HG03135 (cell line): ENCODE measurements around the gene NEGR1.

Experiments
- ATAC-seq: cut with Tn5 transposase; IDR thresholded peaks from one replicate; pipeline ENCODE4 v1.9.1; 2021; ENCODE audit warnings: mild to moderate bottlenecking, moderate library complexity; ENCODE audit not compliant: unreplicated experiment

NEGR1 gene

DNA sequence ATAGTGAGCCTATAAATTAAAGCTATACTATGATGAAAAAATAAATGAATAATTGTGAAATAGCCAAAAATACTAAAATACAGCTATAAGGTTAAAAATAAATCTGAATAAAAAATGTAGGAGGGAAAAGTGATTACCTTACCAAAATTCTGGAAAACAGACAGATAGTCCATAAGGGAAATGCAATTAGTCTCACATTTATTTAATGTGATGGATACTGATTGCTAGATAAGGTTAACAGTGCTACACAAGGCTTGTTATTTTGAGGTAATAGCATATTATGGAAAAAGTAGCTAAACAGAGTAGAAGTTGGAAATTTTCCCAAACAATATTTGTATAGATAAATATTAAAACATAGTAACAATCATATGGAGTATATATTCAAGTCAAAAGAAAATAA lies 413.0 kb downstream of the NEGR1 start:
- no peak for ATAC-seq

DNA sequence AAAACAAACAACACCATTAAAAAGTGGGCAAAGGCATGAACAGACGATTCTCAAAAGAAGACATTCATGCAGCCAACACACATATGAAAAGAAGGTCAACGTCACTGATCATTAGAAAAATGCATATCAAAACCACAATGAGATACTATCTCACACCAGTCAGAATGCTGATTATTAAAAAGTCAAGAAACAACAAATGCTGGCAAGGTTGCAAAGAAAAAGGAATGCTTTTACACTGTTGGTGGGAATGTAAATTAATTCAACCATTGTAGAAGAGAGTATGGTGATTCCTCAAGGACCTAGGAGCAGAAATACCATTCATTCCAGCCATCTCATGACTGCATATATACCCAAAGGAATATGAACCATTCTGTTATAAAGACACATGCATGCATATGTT lies 419.6 kb downstream of the NEGR1 start:
- ATAC-seq, result no peak

DNA sequence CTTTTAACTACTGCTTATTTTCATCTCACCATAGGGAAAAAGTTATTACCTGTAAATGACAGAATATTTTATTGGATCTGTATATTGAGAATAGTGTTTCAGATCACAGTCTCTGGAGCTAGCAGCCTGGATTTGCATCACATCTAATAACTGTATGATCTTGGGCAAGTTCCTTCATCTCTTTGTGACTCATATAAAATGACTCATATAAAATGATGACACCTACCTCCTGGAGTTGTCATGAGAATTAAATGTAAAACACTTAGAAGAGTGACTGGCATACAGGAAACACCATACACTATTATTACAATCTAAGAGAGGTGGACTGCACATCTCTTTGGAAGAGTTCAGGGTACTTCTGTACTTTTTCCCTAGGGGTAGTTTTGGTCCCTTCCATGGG lies 421.3 kb downstream of the NEGR1 start:
- no peak for ATAC-seq

DNA sequence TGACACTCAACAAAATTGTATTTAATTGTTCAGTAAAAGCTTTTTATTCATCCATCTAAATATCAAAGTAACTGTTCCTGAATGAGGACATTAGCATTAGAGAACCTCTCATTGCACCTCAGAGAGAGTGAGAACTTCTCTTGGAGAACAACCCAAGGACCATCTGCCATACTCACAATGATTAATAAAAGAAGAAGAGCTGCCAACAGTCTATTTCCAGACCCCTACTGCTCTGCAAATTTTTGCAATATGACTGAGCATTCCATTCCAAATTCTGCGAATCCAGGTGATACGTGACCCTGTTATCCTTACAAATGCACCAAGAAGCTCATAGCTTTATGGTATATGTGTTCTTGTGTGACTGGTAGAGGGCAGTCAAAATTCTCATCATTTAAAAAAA lies 422.5 kb downstream of the NEGR1 start:
- ATAC-seq, result no peak

DNA sequence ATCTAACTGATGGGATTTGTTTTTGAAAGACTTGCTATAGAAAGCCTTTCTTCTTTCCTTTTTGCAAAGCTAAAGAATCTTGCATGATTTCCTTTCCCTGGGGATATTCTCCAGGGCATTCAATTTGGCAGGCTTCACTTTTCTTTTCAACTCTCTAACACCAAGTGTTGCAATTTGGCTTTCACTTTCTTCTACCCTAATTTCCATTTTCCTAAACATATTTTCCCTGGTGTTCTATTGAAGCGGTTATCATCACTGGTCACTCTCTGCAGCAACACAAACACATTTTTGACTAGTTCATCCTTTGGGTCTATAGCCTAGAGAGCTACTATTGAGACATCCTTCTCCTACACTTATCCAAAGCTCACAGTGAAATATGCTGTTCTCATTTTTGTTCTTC lies 424.5 kb downstream of the NEGR1 start:
- no peak for ATAC-seq

DNA sequence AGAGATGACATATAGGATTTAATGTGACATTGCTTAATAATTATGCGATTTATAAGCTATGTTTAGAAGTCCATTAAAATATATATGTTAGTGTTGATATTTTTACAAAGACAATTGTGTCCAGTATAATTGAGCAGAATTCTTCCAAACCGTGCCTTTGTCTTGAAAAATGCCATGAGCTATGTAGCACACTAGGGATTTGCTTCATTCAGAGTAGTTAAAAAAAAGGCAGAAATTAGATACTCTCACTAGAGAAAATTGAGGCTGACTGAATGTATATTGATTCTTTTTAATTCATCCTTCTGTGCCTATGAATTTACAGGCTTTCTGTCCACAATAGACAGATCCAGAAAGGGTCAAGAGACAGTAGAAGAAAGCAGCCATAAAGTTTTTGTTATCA lies 429.0 kb downstream of the NEGR1 start:
- ATAC-seq, result no peak

DNA sequence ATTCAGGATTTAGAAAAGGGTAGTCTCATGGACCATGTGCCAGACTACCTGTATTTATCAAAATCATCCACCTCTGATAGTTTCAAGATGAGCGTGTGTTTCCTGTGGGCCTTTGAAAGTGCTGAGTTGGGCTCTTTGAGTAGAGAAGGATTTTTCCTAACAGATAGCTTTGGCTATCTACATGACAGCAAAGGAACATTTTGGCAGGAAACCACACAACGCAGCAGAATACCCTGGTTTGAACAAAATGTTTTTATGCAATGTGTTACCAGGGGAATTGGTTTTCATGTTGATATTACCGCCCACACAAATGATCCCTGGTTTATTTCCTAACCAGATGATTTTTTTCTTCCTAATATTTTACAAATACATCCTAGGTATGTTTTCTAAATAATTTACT lies 431.4 kb downstream of the NEGR1 start:
- no peak for ATAC-seq

DNA sequence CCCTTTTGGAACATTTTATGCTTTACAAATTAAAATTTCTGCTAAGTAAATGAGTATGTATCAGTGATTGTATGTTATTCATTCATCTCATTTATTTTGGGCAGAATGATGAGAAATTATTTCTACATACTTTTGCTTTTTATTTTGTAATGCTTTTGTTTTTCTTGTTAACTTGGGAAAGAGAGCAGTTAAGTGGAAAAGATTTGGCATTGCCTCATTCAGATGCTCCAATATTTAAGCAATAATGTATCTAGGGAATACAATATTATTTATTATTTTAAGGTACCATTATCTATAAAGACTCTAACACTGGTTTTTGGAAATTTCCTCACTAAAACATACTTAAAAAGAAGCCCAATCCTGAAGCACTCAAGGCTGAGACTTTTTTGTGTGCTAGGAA lies 431.8 kb downstream of the NEGR1 start:
- no peak for ATAC-seq

DNA sequence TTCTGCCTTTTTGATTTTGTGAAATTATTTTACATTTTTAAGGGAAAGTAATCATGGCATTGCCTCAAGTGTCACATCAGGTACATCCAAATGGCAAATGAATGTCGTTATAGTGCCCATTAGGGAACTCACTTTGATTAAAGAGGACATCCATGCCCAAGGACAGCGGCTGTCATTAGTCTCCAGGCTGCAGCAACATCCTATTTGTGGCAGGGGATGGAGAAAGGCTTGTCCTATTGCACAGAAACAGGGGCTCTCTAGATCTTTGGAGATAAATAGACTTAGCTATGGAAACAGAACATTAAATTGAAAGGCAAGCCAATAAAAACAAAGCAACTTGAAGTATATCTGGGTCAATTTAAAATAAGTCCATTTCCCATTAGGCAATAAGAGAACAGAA lies 439.3 kb downstream of the NEGR1 start:
- ATAC-seq, result no peak

DNA sequence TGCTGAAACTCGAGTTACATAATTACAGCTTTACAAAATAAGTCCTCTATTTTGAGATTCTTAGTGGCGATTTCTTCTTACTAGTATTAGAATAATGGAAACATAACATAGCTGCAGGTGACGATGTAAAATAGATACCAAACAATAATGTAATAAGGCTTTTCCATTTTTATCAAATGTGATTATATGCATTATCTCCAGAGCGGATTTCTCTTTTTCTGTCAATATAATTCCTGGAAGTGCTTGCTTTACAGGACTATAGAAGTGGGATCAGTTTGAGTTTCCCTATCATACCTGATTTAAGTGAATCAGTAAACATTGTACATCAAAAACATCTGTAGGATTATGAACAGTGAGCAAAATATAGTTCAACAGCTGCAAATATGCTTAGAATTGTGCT lies 442.5 kb downstream of the NEGR1 start:
- no peak for ATAC-seq

DNA sequence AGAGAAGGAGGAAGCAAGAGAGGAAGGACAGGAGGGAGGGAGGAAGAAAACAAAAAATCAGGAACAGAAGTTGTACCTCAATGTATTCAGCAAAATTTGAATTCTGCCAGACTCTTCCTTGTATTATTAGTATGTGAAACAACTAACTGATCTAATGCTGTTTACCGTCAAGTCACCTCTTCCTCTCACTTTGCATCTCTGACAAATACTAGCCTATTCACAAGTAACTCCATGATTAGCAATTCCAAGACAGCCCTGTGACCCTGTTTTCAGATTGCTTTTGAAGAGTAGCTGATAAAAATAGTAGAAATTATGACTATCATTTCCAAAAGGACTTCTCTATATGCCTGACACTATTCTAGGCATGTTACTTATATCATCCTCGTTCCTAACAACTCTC lies 445.4 kb downstream of the NEGR1 start:
- ATAC-seq, result no peak

DNA sequence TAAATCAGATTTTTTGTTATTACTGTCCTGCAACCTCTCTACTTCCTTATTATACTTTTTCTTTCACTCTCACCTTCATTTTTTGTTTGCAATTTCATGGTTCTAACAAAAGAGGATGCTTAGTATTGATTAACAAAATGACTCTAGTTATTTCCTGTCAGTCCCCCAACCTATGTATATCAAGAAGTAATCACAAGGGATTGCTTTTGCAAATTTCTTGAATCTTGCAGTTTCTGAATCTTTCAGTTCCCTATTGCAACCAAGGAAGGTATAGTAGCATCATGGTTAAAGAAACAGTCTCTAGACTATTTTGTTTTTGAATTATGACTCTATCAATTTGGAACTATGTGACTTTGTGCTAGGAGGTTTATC lies 446.9 kb downstream of the NEGR1 start:
- ATAC-seq, result peak; percentile 79

DNA sequence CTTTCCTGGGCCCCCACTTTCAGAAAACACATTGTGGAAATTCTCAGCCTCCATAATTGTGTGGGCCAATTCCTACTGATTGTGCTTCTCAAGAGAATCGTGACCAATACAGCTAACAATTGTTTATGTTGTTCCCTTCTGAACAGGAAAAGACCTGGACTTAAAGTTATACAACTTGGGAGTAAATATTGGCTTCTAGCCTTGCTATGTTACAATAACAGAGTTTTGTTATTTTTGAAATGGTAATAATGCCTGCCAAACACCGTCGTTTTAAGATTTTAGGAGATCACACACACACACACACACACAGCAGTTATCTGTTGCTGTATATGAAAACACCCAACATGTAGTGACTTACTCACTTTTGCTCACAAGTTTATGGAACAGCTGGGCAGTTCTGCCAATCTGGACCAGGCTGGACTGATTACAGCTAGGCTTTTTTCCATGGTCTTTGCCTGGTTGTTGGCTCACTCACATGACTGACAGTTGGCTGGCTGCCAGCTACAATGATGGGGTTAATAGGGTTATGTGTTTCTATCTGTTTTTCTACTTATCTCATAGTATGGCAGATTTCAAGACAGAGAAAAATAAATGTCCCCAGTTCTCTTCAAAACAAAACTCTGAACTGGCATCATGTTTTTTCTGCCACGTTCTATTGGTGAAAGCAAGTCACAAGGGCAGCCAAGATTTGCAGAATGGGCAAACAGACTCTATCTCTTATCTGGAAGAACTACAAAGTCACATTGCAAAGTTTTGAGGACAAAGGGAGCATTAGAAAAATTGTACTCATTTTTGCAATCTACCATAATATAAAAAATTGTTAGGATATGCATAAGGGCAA lies 447.5 kb downstream of the NEGR1 start:
- ATAC-seq, result no peak

DNA sequence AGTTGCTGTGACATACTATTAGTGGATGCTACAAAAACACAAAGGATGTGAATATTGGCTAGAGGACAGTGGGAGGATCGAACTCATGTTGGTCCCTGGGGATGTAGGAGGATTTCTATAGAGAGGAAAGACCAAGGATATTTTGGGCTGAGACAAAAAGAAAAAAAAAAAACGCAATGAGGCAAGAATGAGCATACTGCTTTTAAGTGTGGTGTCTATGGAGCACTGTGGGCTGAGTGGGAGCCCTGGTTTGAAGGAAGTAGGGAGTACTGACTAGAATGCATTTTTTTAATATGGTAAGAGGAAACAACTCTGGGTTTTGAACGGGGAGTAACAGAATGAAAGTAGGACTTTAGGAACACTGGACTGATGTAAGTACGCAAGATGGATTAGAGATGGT lies 450.7 kb downstream of the NEGR1 start:
- no peak for ATAC-seq

DNA sequence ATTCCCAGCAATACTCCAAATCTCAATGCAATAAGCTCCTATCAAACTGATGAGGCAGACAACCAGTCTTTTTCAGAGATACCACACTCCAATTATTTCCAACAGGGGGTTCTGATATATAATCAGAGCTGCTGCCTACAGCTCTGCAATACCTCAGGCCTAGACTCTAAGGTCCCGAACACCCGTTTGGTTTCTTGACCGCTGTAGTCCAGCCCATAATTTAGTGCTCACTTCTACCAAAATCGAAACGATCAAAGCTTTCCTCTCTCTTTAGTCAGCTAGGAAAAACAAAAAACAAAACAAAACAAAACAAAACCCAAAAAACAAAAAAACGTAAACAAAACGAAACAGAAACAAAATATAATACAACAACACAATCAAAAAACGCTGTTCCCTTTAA lies 453.0 kb downstream of the NEGR1 start:
- ATAC-seq, result no peak

DNA sequence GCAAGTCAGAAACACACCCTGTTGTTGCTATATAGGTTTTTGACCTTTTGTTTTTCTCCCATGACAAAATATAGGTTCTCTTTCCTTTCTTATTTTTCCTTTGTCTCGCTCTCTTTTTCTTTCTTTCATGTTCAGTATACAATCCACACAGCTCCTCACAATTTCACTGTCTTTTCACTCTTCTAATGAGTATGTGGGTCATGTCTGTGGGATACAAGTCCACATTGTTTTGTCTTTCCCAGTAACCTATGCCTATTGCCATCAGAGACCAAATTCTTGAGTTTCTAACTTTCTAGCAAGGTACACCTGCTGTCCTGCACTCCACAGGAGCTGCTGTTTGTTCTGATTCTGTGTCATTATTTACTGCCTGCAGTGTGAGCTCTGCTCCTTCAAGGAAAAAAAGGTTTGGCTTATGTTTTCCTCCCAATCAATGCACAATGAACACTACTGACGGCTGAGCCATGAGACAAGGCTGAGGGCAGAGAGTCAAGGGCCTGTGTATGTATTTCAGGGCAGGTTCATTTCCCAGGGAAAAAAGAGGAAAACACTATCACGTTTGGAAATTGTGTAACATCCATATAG lies 453.8 kb downstream of the NEGR1 start:
- no peak for ATAC-seq

DNA sequence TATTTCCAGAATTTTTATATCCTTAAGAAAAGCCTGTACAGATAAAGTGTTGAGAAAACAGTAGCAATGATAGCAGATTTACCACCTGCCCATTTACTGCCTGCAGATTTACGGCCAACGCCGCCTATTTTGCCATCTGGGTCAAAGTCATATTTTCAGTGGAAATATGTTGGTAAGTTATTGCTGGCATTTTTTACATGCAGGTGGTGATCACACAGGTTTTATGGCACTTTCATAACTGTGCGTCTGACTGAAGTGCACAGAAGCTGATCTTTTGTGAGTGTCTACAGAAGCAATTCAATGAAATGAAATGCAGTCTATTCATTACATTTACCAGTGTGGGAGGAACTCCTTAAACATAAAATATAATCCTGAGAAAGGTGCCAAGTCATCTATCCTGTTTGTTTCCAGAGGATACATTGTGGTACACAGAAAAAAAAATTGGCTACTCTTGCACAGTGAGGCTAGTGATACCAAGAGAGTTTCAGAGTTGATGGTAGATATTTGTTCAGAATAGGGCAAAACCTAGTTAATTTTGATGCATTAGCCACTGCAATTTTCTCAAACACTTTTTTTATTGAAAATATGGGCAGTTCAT lies 458.5 kb downstream of the NEGR1 start:
- ATAC-seq, result no peak

DNA sequence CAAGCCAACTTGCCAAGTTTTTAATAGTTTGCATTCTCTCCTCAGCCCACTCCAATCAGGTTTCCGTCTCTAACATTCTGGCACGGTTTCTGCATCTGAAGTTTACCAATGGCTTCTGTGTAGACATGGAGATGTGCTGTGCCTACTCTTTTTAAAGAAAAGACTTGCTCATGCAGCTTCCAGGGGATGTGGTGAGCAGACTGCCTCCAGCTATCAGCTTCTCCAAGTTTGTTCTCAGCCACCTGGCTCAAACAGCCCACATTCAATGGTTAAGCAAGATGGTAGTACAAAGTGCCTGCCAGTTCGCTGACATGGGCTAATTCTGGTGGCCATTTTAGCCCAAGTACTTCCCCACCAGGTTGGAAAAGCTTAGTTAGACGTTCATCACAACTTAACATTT lies 465.3 kb downstream of the NEGR1 start:
- no peak for ATAC-seq

DNA sequence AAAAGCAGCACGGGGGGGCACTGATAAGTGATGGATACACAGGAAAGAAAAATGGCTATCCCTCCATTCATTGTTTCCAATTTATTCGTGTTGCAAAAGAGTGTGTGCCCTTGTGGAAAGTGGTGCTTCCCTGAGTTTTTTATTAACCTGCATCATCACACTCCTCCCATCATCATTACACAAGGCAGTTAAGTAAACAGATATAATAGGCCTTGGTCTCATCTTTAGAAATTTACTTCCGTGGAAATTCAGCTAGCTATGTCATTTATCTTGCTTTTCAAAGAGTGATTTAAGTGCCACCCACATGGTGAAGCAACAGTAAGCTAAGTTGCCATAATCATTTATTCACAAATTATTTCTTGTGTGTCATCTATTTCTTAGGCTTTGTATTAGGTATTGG lies 473.3 kb downstream of the NEGR1 start:
- ATAC-seq, result no peak

DNA sequence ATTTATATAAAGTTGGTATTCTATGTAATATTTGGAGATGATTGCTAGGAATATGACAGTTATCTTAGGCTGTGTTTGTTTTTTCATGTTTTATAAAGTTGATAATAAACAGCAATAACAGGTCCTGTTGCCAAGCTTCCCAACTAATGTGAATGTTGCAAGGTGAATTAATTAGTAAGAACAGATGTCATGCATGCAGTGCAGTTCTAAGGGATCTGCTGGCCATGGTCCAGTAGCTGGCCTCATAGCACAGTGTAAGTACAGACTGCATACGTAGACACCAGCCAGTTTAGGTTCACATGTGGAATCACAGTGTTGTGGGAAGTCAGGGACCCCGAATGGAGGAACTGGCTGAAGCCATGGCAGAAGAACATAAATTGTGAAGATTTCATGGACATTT lies 478.2 kb downstream of the NEGR1 start:
- ATAC-seq, result no peak

DNA sequence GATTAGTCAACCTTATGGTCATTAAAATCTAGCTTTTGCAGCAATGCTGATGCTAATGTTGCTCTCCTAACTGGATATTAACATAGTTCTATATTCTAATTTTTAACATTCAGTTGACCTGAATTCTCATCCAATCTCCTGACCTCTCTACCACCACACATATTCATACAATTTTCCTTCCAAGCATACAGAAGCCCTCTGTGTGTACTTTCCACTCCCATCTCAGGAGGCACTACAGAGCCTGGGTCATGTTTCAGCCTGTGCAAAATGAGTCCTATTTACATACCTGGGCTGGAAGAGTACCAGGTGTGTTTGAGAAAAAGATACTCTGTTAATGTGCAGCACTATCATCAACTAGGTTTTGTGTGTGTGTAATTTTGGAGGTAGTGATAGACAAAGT lies 486.3 kb downstream of the NEGR1 start:
- ATAC-seq, result no peak

DNA sequence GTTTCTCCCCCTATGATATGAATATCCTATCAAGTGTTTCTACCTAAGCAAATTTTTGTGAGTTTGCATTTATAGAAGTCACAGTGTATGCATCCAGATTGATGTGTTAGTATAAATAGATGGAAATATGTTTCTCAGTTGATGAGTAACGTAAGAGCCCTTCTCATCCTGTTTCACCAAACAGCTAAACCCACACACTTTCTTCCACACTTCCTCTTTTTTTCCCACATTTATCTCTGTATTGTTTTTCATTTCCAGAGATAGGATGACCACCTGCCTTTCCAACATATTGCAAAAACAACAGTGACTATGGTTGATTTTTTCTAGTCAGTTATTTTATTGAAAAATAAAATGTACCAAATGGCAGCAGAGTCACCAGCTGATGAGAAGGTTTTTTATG lies 490.1 kb downstream of the NEGR1 start:
- ATAC-seq, result no peak

DNA sequence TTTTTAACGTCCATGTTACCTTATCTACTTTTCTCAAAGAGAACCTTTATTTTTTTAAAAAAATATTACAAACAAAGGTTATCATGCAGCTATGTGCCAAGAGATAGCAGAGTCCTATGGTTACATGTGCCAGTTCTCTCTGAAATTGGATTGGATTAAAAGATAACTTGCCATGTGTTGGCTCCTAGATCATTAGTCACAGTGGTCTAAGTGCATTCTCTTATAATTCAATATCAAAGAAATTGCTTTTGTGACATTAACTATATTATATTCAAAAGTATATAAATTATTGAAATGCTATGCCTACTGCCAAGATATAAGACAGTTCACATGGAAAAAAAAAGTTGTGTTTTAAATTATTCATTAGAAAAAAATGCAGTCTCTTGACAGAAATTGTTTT lies 494.2 kb downstream of the NEGR1 start:
- no peak for ATAC-seq
